GM23338 (cell line): ENCODE results near the gene CEACAM4. TPM values are rescaled to one million over a fixed set of nuclear protein-coding genes. Genes with fewer than 3 reads are reported as not detected.

Experiments used
- ATAC-seq: fragments of 200-7000 bp; cut with Tn5 transposase; 3 replicates; pipeline ENCODE4 v1.9.1; 2020
- DNase-seq: peaks from one replicate; pipeline ENCODE4 v3.0.0-alpha.2; 2015; ENCODE audit warnings: low spot score
- H2AFZ ChIP-seq: fragments of 200-600 bp; sonication (generic); 2 replicates; pipeline ENCODE4 v1.8.0; 2016; ENCODE audit warnings: antibody characterized with exemption, mild to moderate bottlenecking, moderate library complexity
- H3F3A ChIP-seq: fragments of 200-600 bp; sonication (generic); replicated peaks from 2 replicates; pipeline ENCODE4 v1.8.0; 2017; ENCODE audit warnings: antibody characterized with exemption, mixed run types, low read depth
- H3K27ac ChIP-seq: fragments of 200-600 bp; sonication (generic); 2 replicates; pipeline ENCODE4 v1.6.1; 2016; ENCODE audit warnings: low read depth
- H3K27me3 ChIP-seq: fragments of 200-600 bp; sonication (generic); 2 replicates; pipeline ENCODE4 v1.8.0; 2016; ENCODE audit warnings: mild to moderate bottlenecking, mixed run types, moderate library complexity; ENCODE audit not compliant: insufficient read depth
- H3K36me3 ChIP-seq: fragments of 200-600 bp; sonication (generic); 2 replicates; pipeline ENCODE4 v1.8.0; 2016; ENCODE audit warnings: mild to moderate bottlenecking; ENCODE audit not compliant: insufficient read depth
- H3K4me1 ChIP-seq: fragments of 200-600 bp; sonication (generic); 2 replicates; pipeline ENCODE4 v1.8.0; 2016; ENCODE audit warnings: mild to moderate bottlenecking, moderate library complexity; ENCODE audit not compliant: insufficient read depth
- H3K4me2 ChIP-seq: fragments of 200-600 bp; sonication (generic); 2 replicates; pipeline ENCODE4 v1.7.1; 2017; ENCODE audit warnings: mixed run types
- H3K4me3 ChIP-seq: fragments of 200-600 bp; sonication (generic); 2 replicates; pipeline ENCODE4 v1.6.1; 2016; ENCODE audit warnings: mixed run types
- H3K79me2 ChIP-seq: fragments of 200-600 bp; sonication (generic); replicated peaks from 2 replicates; pipeline ENCODE4 v1.8.0; 2017; ENCODE audit warnings: mild to moderate bottlenecking; ENCODE audit not compliant: insufficient read depth
- H3K9me2 ChIP-seq: fragments of 200-600 bp; sonication (generic); 2 replicates; pipeline ENCODE4 v1.8.0; 2017; ENCODE audit not compliant: insufficient read depth
- H4K20me1 ChIP-seq: fragments of 200-600 bp; sonication (generic); replicated peaks from 2 replicates; pipeline ENCODE4 v1.8.0; 2017; ENCODE audit warnings: mild to moderate bottlenecking; ENCODE audit not compliant: insufficient read depth
- H3K27ac Mint-ChIP-seq: 2 replicates; pipeline ENCODE4 v1.8.0; 2020; ENCODE audit warnings: inconsistent platforms, mild to moderate bottlenecking, moderate library complexity, mixed read lengths
- H3K27me3 Mint-ChIP-seq: 3 replicates; pipeline ENCODE4 v1.8.0; 2022; ENCODE audit warnings: low read depth, mild to moderate bottlenecking, moderate library complexity, mixed read lengths, inconsistent platforms; ENCODE audit not compliant: insufficient read depth, poor library complexity
- H3K36me3 Mint-ChIP-seq: 3 replicates; pipeline ENCODE4 v1.8.0; 2021; ENCODE audit warnings: low read depth, mild to moderate bottlenecking, inconsistent platforms, moderate library complexity, mixed read lengths
- H3K4me1 Mint-ChIP-seq: 3 replicates; pipeline ENCODE4 v1.8.0; 2020; ENCODE audit warnings: mild to moderate bottlenecking, inconsistent platforms, mixed read lengths
- H3K4me3 Mint-ChIP-seq: 3 replicates; pipeline ENCODE4 v1.8.0; 2021; ENCODE audit warnings: moderate library complexity, mild to moderate bottlenecking, inconsistent platforms, mixed read lengths
- H3K9me3 Mint-ChIP-seq: 3 replicates; pipeline ENCODE4 v1.8.0; 2020; ENCODE audit warnings: moderate library complexity, mild to moderate bottlenecking, inconsistent platforms, mixed read lengths
- EZH2 ChIP-seq: fragments of 200-600 bp; sonication (generic); IDR thresholded peaks from one replicate; pipeline ENCODE4 v1.8.0; 2017; ENCODE audit warnings: antibody characterized with exemption, mild to moderate bottlenecking, low read depth; ENCODE audit not compliant: unreplicated experiment
- EZH2phosphoT487 ChIP-seq: fragments of 200-600 bp; sonication (generic); IDR thresholded peaks from one replicate; pipeline ENCODE4 v1.8.1; 2018; ENCODE audit warnings: antibody characterized with exemption; ENCODE audit not compliant: unreplicated experiment
- POLR2AphosphoS5 ChIP-seq: IDR thresholded peaks from 2 replicates; pipeline ENCODE4 v1.6.1; 2016; ENCODE audit warnings: antibody characterized with exemption, low read depth
- ZNF114 ChIP-seq: fragments of 250-450 bp; sonication (Bioruptor Pico); IDR thresholded peaks from 2 replicates; pipeline ENCODE4 v1.5.0; 2020; ENCODE audit warnings: mild to moderate bottlenecking, moderate library complexity
- ZNF331 ChIP-seq: fragments of 250-450 bp; sonication (Bioruptor Pico); IDR thresholded peaks from 2 replicates; pipeline ENCODE4 v1.5.0; 2020; ENCODE audit warnings: low read depth, mild to moderate bottlenecking, moderate library complexity
- ZNF462 ChIP-seq: fragments of 250-450 bp; sonication (Bioruptor Pico); IDR thresholded peaks from 2 replicates; pipeline ENCODE4 v1.5.0; 2020; ENCODE audit warnings: mild to moderate bottlenecking, moderate library complexity
- polyA plus RNA-seq: library from polyadenylated mRNA; unstranded; fragments of >200 nt; fragmentation: Nextera tagmentation; extraction: Ambion mirVana; gene quantifications from 2 replicates; pipeline ENCODE4 v1.2.1, GENCODE V29; 2016
- total RNA-seq: library from RNA; depleted of rRNA; stranded (reverse); fragments of >200 nt; shearing (Covaris generic); gene quantifications from 2 replicates; pipeline ENCODE4 v1.2.3, GENCODE V29; 2014
- TF ChIP-seq, protein P1 (sequence below): IDR thresholded peaks from 2 replicates; pipeline ENCODE4 v1.6.1; 2016; ENCODE audit warnings: antibody characterized with exemption
- TF ChIP-seq, protein P2 (sequence below): IDR thresholded peaks from one replicate; pipeline ENCODE4 v1.6.1; 2018; ENCODE audit warnings: antibody characterized with exemption; ENCODE audit not compliant: unreplicated experiment

CEACAM4 gene
- total and polyA plus RNA-seq, 2 experiments from 2014 or later = not detected

GRCh38 chr19:41591951-41592562 lies 34.8 kb downstream of the CEACAM4 start (continued):
- no peak for TF ChIP-seq ZNF462 (CRISPR knock-in tag)
- TF ChIP-seq, protein P1, sequence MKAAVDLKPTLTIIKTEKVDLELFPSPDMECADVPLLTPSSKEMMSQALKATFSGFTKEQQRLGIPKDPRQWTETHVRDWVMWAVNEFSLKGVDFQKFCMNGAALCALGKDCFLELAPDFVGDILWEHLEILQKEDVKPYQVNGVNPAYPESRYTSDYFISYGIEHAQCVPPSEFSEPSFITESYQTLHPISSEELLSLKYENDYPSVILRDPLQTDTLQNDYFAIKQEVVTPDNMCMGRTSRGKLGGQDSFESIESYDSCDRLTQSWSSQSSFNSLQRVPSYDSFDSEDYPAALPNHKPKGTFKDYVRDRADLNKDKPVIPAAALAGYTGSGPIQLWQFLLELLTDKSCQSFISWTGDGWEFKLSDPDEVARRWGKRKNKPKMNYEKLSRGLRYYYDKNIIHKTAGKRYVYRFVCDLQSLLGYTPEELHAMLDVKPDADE = no peak
- no peak for TF ChIP-seq ZNF331 (CRISPR knock-in tag)

GRCh38 chr19:41590936-41591335 lies 35.9 kb downstream of the CEACAM4 start:
- H3K27me3 Mint-ChIP-seq = peaks cover 13% of the 10 kb centered on the region
- H3K36me3 ChIP-seq = no peaks in the 10 kb centered on the region
- H3K36me3 Mint-ChIP-seq = no peaks in the 10 kb centered on the region
- H3F3A ChIP-seq = no peaks in the 10 kb centered on the region
- H2AFZ ChIP-seq = no peak overlapping the region
- peaks cover 9% of the 10 kb centered on the region; the same call in 2 of the 3 replicates for H3K9me3 Mint-ChIP-seq
- H3K27ac Mint-ChIP-seq = no peak overlapping the region
- no peak overlapping the region for H3K4me2 ChIP-seq
- no peaks in the 10 kb centered on the region for H4K20me1 ChIP-seq
- no peak overlapping the region for H3K4me3 Mint-ChIP-seq
- H3K79me2 ChIP-seq = no peaks in the 10 kb centered on the region
- ATAC-seq (no peak), DNase-seq (no peak)
- H3K4me1 ChIP-seq = no peaks in the 10 kb centered on the region
- H3K4me3 ChIP-seq = no peak overlapping the region
- no peaks in the 10 kb centered on the region for H3K4me1 Mint-ChIP-seq
- H3K9me2 ChIP-seq = no peaks in the 10 kb centered on the region
- H3K27ac ChIP-seq = no peak overlapping the region
- no peak for TF ChIP-seq ZNF114 (CRISPR knock-in tag)
- TF ChIP-seq, protein P1 = no peak
- TF ChIP-seq POLR2AphosphoS5 = no peak
- no peak for TF ChIP-seq EZH2phosphoT487
- no peak for TF ChIP-seq ZNF331 (CRISPR knock-in tag)
- TF ChIP-seq, protein P2, sequence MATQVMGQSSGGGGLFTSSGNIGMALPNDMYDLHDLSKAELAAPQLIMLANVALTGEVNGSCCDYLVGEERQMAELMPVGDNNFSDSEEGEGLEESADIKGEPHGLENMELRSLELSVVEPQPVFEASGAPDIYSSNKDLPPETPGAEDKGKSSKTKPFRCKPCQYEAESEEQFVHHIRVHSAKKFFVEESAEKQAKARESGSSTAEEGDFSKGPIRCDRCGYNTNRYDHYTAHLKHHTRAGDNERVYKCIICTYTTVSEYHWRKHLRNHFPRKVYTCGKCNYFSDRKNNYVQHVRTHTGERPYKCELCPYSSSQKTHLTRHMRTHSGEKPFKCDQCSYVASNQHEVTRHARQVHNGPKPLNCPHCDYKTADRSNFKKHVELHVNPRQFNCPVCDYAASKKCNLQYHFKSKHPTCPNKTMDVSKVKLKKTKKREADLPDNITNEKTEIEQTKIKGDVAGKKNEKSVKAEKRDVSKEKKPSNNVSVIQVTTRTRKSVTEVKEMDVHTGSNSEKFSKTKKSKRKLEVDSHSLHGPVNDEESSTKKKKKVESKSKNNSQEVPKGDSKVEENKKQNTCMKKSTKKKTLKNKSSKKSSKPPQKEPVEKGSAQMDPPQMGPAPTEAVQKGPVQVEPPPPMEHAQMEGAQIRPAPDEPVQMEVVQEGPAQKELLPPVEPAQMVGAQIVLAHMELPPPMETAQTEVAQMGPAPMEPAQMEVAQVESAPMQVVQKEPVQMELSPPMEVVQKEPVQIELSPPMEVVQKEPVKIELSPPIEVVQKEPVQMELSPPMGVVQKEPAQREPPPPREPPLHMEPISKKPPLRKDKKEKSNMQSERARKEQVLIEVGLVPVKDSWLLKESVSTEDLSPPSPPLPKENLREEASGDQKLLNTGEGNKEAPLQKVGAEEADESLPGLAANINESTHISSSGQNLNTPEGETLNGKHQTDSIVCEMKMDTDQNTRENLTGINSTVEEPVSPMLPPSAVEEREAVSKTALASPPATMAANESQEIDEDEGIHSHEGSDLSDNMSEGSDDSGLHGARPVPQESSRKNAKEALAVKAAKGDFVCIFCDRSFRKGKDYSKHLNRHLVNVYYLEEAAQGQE = no peak
- TF ChIP-seq EZH2 = no peak
- peaks cover 14% of the 10 kb centered on the region for H3K27me3 ChIP-seq
